ENCODE results near the gene GJC1.

DNA sequence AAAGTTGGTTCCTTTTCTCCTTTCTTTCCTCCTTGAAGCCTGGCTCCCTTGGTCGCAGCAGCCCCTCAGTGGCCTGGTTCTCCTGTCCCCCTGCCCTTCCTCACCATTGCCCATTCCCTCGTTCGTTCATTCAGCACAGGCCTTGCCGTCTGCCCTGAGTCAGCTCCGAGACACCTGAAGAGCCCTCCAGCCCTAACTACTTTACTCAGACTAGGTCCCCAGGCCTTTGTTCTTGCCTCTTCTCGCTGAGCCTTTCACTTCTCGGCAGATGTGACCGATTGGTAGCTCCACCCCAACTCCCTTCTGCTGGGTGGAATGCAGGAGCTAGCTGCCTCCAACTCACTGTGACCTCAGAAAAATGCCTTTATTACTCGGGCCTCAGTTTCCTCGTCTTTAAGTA, 78.3 kb downstream of the GJC1 start:
- no peak for TF ChIP-seq EZH2 (IDR thresholded peaks at IDR 0.05; ENCODE audit: borderline replicate concordance, low read depth, low read length, severe bottlenecking)
- TF ChIP-seq, protein P1, sequence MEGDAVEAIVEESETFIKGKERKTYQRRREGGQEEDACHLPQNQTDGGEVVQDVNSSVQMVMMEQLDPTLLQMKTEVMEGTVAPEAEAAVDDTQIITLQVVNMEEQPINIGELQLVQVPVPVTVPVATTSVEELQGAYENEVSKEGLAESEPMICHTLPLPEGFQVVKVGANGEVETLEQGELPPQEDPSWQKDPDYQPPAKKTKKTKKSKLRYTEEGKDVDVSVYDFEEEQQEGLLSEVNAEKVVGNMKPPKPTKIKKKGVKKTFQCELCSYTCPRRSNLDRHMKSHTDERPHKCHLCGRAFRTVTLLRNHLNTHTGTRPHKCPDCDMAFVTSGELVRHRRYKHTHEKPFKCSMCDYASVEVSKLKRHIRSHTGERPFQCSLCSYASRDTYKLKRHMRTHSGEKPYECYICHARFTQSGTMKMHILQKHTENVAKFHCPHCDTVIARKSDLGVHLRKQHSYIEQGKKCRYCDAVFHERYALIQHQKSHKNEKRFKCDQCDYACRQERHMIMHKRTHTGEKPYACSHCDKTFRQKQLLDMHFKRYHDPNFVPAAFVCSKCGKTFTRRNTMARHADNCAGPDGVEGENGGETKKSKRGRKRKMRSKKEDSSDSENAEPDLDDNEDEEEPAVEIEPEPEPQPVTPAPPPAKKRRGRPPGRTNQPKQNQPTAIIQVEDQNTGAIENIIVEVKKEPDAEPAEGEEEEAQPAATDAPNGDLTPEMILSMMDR (IDR thresholded peaks at IDR 0.05; ENCODE audit: extremely low read depth in 1 of 2, insufficient read depth in 1 of 2, low read depth in 1 of 2, low read length in 2 of 2): no peak
